GM19023 (cell line): ENCODE data around the gene KLHL3.

Experiments
- ATAC-seq: cut with Tn5 transposase; IDR thresholded peaks from one replicate; pipeline ENCODE4 v1.9.1; 2021; ENCODE audit warnings: mild to moderate bottlenecking, moderate library complexity; ENCODE audit not compliant: unreplicated experiment

Gene KLHL3

DNA sequence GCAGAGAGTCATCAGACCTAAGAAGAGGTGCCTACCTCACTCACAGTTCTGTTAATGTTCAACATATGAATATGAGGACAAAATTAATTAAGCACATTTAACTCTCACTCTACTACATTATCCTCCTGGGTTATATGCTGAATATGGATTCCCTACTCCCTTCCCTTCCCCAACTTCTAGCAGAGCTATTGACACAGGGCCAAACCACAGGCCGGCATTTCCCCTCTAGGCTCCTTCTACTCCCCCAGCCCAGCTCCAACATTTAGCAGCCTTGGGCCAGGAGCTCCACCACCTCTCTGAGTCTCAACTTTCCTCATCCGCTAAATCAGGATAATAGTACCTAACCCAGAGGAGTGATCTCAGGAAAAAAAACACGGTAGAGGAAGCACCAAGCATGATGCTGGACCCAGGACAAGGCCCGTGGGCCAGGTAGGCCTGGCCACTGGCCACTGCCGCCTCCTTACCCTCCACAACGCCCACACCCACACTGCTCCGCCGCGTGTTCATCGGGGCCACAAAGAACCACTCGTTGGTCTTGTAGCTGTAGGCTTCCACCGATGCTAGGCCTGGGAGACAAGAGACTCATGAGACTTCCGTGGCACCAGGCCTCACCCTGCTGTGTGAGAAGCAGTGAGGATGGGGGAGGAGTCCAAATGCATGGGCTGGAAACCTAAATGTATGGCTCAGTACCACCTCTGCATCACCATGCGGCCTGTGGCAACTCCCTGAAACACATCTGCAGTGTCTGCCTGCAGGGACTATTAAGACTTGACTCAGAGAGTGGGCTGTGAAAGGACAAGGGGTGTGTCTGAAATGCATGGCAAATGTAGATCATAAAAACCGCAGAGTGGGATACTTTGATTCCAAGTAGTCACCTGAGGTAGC is 98.8 kb downstream of the KLHL3 start:
- ATAC-seq, result no peak

- no peak for ATAC-seq
Observed at GRCh38 chr5:137636099-137636498, 99.8 kb downstream of the KLHL3 start.

- no peak for ATAC-seq
Observed at GRCh38 chr5:137635521-137635921, 100.4 kb downstream of the KLHL3 start.

DNA sequence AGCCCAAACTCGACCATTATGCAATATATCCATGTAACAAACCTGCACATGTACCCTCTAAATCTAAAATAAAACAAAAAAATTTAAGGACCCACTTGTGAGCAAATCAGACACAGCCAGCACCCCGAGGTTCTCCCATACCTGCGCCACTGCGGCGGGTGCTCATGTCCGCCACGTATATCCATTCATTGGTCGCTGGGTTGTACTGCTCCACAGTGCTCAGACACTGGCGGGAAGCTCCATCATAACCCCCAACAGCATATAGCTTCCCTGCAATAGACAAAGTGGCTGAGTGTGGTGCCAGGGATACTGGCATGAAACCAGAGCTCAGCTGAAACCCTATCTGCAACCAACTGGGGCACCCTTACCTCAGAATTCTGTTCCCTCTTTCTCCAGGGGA is 102.0 kb downstream of the KLHL3 start:
- ATAC-seq, result no peak

DNA sequence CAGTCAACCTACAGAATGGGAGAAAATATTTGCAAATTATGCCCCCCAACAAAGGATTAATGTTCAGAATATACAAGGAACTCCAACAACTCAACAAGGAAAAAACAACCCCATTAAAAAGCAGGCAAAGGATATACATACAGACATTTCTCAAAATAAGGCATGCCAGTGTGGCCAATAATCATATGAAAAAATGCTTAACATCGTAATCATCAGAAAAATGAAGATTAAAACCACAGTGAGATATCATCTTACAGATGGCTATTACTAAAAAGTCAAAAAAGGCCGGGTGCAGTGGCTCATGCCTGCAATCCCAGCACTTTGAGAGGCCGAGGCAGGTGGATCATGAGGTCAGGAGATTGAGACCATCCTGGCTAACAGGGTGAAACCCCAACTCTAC is 103.2 kb downstream of the KLHL3 start:
- no peak for ATAC-seq

DNA sequence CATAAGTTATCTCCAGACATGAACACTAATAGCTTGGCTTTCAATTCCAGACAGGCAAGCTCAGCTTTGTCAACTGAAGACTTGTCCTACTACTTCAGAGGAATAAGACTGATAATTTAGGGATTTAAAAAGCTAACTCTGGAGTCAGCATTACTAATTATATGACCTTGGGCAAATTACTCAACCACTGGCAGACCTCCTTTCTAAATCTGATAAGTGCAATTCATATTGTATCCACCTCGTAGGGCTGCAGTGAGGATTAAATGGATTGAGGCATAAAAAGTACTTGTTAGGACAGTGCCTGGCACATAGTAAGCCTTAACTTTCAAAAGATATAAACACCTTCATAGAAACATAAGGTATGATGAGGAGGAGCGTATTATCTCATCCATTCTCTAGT is 104.4 kb downstream of the KLHL3 start:
- ATAC-seq, result no peak

DNA sequence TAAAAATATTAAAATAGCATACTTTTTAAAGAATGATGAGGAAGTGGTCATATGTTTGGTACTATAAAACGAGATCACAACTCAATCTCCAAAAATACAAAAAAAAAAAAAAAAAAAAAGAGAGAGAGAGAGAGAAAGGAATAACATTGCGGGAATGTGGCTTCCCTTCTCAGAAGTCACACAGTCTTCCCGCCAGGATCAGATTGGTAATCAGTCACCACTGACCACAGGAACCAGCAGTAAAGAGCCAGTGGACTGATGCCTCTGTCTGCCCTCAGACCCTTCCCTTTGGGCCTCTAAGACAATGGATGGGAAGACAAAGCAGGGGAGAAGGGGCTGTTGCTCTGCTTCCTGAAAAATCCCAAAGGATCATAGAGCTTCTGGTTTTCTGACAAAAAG is 104.9 kb downstream of the KLHL3 start:
- ATAC-seq, result no peak

DNA sequence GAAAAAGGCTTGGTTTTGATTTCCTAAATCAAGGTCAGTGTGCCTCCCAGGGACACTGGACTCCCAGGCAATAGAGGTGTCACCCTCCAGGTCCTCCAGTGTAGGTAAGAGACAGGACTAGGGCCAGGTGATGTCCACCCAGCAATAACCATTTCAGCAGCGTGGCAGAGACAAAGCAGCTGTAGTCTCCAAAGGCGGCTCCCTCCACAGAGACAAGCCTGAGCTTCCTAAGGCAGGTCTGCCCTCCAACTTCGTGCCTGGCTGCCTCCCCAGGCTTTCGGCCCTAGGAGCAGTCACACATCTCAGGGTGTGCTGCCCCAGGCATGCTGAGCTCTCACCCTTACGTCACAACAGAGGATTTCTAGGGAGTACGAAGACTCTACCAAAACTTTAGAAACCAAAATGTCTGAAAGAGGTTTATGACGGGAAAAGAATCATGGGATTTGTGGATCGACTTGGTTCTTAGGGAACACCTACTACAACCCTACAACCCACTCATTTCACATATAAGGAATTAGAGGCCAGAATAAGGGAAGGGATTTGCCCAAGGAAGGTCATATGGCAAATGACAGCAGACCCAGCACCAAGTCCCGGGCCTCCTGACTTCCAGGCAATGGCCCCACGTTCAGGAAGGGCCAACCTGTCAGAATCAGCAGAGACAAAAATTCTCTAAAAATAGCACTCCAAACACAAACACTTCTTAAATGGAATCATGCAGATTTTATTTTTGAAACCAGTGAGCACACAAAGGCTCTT is 105.5 kb downstream of the KLHL3 start:
- no peak for ATAC-seq

DNA sequence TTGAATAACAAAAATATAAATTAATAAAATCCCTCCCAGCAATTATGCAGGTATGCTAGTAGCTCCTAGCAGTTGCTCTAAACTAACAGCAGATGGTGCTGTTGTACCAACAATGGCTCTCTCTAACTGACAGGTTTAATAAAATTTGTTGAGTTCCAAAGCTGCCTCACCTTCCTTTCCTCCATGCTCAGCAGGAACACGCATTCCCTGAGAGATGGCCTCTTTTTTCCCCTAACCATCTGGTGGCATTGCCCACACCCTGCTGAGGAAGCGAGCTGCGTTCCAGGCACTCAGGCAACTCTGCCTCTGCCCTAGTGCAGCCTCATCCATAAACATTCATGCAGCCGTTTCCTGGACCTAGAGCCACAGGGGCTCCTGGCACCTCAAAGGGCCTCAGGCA is 106.2 kb downstream of the KLHL3 start:
- peak; percentile 60 for ATAC-seq

DNA sequence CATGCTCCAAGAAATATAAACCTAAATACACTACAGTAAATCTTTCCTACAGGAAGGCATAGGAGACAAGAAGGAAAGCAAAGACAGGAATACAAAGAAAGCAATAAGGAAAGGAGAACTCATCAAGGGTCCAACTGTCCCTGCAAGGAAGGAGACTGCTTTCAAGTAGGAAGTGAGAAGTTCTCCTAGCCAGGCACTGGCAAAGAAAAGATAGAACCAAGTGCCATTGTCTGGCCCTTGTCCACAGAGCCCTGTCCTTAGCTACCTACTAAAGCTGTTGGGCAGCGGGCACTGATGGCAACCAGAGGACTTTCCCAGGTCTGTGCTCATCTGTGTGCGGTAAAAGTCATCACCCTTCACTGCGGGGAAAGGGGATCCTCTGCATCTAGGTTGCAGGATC is 108.2 kb downstream of the KLHL3 start:
- ATAC-seq, result no peak

DNA sequence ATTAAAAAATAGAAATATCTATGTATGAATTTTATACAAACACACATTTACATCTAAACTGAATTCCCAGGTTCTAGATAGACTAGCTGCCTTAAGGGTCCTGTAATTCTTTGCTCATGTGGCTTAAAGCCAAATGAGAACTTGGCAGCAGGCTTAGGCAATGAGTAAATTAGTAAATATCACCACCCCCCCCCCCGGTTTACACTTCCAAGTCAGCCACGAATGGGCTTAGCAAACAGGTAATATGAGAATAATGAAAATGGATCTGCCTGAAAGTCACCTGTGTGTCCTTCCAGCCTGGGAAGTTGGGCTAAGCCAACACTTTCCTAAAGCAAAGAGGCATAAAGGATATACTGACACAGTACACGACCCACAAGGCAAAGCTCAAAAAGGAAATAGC is 108.6 kb downstream of the KLHL3 start:
- ATAC-seq, result no peak

- ATAC-seq, result no peak
Observed at GRCh38 chr5:137624786-137625349, 111.0 kb downstream of the KLHL3 start.

- ATAC-seq, result no peak
Observed at GRCh38 chr5:137622850-137623249, 113.0 kb downstream of the KLHL3 start.

DNA sequence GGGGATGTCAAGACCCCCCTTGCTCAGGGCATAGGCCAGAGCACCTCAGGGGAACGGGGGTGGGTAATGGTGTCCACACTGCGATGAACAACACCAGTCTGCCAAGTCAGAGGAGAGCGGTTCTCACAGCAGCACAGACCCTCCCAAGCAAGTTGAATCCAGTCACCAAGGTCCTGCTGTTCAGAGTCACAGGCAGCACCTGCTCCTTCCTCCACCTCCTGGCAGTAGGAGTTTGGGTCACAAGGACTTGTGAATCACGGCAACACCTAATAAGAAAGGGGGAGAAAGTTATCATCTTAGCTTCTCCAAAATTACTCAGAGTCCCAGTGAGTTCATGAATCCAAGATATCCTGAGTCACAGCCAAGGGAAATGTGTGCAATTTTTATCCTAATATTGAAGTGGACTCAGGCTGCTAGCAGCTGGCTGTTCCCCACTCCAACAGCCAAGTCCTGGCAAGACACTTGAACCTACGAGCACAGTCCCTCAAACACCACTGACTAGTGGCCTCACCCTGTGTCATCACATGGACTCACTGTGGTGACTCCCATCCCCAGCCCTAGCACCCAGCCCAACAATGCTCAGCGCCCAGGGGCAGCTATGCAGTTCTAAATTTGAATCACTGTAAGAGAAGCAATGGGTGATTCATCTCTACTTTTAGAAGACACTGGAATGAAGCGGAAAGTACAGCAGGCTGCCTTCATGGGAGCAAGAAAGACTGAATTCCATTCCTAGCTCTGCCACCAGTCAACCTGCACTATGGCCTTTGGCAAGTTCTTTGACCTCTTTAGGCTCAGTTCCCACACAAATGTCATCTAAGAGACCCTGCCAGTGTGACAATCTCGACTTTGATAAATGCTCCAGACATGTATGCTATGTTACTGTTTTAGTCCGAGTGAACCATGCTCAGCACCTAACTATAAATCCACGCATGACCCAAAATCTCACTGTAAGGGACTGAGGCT is 113.7 kb downstream of the KLHL3 start:
- ATAC-seq, result no peak

DNA sequence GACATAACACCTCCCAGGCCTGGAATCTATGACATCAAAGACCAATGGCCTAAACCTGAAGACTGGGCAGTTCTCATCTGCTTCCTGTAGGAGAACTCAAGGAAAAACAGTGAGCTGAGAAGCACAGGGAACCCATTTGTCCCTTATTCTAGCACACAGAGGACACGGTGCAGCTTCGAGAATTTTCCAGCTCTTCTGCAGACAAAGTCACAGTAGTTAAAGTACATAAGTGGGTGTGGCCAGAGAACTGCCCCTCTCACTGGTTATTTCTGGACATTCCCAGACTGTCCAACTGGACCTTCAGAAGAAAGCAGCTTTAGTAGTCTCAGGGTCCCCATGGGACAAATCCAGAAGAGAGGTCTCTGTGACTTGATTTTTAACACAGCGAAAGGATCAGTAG is 114.6 kb downstream of the KLHL3 start:
- no peak for ATAC-seq

GRCh38 chr5:137619191-137619870 is 116.6 kb downstream of the KLHL3 start:
- no peak for ATAC-seq

GRCh38 chr5:137618476-137618875 is 117.4 kb downstream of the KLHL3 start:
- no peak for ATAC-seq

DNA sequence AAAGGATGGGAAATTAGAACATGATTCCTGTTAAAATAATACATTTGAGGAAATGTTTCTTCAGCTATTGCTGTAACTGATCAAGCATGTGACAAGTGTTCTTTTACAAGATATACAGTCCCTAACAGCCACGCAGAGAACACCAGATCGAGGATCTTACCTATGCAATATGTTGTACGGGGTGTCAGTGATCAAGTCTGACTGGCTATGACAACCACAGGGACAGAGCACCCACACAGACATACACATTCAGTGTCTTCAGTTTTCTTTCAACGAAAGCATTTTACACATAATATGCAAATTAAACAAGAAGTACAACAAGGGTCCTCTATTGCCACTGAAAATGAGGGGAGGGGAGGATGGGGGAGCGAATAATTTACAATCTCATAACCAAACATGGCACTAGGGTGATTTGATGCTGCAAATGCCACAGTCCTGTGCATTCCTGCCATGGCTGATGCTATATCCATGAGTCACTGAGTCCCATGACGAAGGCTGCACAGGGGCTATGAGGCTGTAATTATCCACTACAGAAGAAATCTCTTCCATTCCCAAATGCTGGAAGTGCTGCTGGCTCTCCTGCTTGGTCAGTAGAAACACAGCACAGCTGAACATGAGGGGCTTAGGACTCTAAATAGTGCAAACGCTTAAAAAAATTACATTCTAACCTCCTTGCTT is 118.2 kb downstream of the KLHL3 start:
- ATAC-seq, result no peak

GRCh38 chr5:137616046-137616445 is 119.8 kb downstream of the KLHL3 start:
- ATAC-seq, result no peak
